Right lobe of liver (tissue), 4 donors: ENCODE results near the gene COCH.

Experiments used
- CTCF ChIP-seq, 4 donors: fragments of 200-600 bp in 3 of 4; fragments of 450-650 bp in 1 of 4; IDR thresholded peaks; one replicate each; pipeline versions ENCODE4 v1.5.1 to v1.8.0; 2016 to 2022; ENCODE audit warnings: antibody characterized with exemption in 4 of 4, mild to moderate bottlenecking in 2 of 4
- POLR2A ChIP-seq: fragments of 450-650 bp; IDR thresholded peaks from one replicate; pipeline ENCODE4 v1.6.1; 2017; ENCODE audit warnings: antibody characterized with exemption, mild to moderate bottlenecking
- donor health status: DM: no; HTN: no; CAD: no.
- donor health status: DM: no; HTN: no; CAD: no.
- donor health status: DM: no; HTN: yes; CAD: no.

- TF ChIP-seq POLR2A (no peak), CTCF (IDR thresholded peaks at IDR 0.05) (no peak)
These were observed 44.5 kb upstream of the COCH start for GRCh38 chr14:30829853-30830252.
